Stimulated activated CD8-positive, alpha-beta memory T cell treated with anti-CD3 and anti-CD28 coated beads, Interleukin-7, amount 100 ng/mL, for 24 hours (primary cell): ENCODE measurements around the gene MAP3K6.

ENCODE experiments used
- DNase-seq: peaks from one replicate; pipeline ENCODE4 v3.0.0-alpha.2; 2020; ENCODE audit warnings: low read depth

MAP3K6 gene

GRCh38 chr1:27374362-27375086 lies 7.8 kb upstream of the MAP3K6 start, which contains the start of gene FCN3:
Gene FCN3, minus strand, starts transcription at chr1:27374824. Its CDS starts 6 bp downstream, at chr1:27374818.
- no peak for DNase-seq

- no peak for DNase-seq
These were observed 6.3 kb upstream of the MAP3K6 start for GRCh38 chr1:27372808-27373690.

GRCh38 chr1:27372022-27372807 lies 5.5 kb upstream of the MAP3K6 start:
- DNase-seq, result no peak

- no peak for DNase-seq
These were observed 2.3 kb upstream of the MAP3K6 start for GRCh38 chr1:27368869-27369582.

- no peak for DNase-seq
These were observed 444 bp upstream of the MAP3K6 start for GRCh38 chr1:27367160-27367650.

- peak; percentile 62 for DNase-seq
These were observed 699 bp downstream of the MAP3K6 start for GRCh38 chr1:27366113-27366410.

GRCh38 chr1:27365372-27366112 lies 1.2 kb downstream of the MAP3K6 start:
- DNase-seq, result peak; percentile 69

GRCh38 chr1:27364696-27365371 lies 1.9 kb downstream of the MAP3K6 start:
- no peak for DNase-seq

- no peak for DNase-seq
These were observed 2.7 kb downstream of the MAP3K6 start for GRCh38 chr1:27363766-27364695.

GRCh38 chr1:27361553-27361952 lies 5.2 kb downstream of the MAP3K6 start:
- DNase-seq, result no peak

GRCh38 chr1:27361044-27361402 lies 5.7 kb downstream of the MAP3K6 start:
- DNase-seq, result no peak

GRCh38 chr1:27360159-27361043 lies 6.4 kb downstream of the MAP3K6 start:
- DNase-seq, result no peak

- DNase-seq, result no peak
These were observed 7.0 kb downstream of the MAP3K6 start for GRCh38 chr1:27359822-27360158.

GRCh38 chr1:27358928-27359313 lies 7.8 kb downstream of the MAP3K6 start:
- no peak for DNase-seq

GRCh38 chr1:27358038-27358927 lies 8.5 kb downstream of the MAP3K6 start:
- DNase-seq, result no peak

- DNase-seq, result peak; percentile 62
These were observed 9.3 kb downstream of the MAP3K6 start for GRCh38 chr1:27357281-27358037.
